HG02588 (cell line): ENCODE results near the gene AIF1L.
"Not testable (repeated sequence)": the region's sequence is repeated elsewhere in the genome, so short reads cannot be mapped to it uniquely, and the experiment has no call there.

Experiments
- ATAC-seq: cut with Tn5 transposase; IDR thresholded peaks from one replicate; pipeline ENCODE4 v1.9.1; 2021; ENCODE audit warnings: mild to moderate bottlenecking, moderate library complexity; ENCODE audit not compliant: unreplicated experiment

The AIF1L gene

DNA sequence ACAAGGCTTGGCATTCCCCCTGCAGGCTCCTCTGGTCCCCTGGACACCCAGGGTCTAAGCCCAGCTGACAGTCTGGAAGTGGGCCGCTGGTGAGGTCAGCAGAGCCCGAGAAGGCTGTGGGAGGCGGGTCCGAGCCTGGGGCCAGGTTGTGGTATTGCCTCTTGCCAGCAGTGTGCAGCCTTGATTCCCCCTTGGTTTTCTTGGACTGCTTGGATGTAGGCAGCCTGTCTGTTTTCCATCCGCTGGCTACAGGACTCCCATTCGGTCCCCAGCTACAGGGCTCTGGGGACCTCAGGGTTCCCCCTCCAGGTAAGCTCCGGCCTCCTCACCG is 1.6 kb downstream of the AIF1L start:
- no peak for ATAC-seq

DNA sequence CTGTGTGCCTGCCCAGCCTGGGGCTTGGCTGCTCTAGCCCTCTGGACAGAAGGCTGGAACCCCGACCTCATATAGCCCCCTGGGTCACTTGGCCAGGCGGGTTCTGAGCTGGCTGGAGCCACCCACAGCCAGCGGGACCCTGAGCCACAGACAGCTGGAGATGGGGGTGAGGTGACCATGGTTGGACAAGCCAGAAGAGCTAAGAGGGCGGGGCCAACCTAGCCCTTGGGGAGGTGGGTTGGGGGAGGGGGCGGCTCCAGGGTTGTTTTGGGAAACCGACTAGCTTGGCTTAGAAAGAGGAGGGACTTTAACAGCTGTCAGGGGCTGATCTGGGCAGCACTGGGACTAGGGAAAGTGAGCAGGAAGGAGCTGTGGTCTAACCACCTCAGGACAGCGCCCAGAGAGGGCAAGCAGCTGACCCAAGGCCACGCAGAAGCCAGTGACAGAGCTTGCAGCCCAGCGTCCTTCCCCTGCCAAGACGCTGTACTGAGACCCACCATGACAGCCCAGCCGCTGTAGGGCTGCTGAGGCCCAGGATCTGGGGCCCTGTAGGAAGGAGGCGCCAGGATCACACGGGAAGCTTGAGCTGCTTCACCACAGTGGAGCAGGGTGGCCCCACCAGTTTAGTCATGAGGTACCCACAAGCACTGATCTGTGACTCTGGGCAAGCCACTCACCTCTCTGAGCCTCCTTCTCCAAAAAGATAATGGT is 2.2 kb downstream of the AIF1L start:
- no peak for ATAC-seq

GRCh38 chr9:131099102-131099606 is 2.8 kb downstream of the AIF1L start:
- no peak for ATAC-seq

DNA sequence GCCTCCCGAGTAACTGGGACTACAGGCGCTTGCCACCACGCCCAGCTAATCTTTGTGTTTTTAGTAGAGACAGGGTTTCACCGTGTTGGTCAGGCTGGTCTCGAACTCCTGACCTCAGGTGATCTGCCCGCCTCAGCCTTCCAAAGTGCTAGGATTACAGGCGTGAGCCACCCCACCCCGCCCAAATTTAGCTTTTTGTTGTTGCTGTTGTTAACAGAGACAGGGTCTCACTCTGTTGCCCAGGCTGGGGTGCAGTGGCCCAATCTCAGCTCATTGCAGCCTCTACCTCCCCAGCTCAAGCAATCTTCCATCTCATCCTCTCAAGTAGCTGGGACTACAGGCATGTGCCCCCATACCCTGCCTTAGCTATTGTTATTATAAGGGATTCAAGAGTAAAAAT is 3.5 kb downstream of the AIF1L start:
- not testable (repeated sequence) for ATAC-seq

DNA sequence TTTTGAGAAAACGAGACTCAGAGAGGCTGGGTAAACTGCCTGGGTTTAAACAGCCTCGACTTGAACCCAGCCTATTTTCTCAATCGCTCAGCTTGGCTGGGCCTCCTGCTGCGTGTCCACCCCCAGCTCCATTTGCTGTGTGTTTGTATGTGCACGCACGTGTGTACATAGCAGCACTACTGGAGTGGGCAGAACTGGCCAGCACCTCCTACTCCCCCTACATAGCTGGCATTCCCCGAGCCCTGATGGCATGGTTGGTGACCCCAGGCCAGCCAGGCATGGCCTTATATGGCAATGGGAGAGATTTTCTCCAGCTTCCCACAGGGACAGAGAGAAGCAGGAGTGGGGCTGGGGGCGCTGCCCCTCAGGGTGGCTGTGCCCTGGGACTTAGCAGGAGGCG is 4.1 kb downstream of the AIF1L start:
- no peak for ATAC-seq

GRCh38 chr9:131101207-131101964 is 5.1 kb downstream of the AIF1L start:
- ATAC-seq = no peak

DNA sequence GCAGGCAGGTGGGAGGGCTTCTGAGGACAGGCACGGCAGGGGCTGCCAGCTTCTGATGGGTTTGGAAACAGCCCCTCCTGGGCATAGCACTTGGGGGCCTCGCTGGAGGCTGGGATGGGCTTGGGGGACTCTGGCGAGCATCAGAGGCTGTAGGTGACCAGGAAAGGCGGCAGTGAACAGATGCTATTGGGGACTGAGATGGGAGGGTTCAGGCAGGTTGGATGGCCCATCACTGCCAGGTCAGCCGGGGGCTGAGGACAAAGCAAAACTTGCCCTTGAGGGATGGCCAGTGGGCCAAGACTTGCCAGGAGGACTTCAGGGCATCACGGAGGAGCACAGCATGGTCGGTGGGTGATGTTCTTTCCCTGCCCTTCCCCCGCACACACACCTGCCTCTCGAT is 6.7 kb downstream of the AIF1L start:
- no peak for ATAC-seq

DNA sequence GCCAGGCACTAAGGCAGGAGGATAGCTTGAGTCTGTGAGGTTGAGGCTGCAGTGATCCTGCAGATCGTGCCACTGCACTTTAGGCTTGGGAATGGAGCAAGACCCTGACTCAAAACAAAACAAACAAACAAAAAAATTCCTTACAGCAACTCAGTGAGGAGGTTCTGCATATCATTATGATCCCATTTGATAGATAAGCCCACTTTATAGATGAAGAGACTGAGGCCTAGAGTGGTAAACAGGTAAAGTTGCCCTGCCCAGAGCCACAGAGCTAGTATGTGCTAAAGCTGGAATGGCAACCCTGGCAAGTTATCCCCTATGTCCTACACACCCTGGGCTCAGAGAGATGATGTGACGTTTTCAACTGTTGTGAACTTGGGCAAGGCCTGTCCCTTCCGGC is 7.2 kb downstream of the AIF1L start:
- ATAC-seq = no peak

DNA sequence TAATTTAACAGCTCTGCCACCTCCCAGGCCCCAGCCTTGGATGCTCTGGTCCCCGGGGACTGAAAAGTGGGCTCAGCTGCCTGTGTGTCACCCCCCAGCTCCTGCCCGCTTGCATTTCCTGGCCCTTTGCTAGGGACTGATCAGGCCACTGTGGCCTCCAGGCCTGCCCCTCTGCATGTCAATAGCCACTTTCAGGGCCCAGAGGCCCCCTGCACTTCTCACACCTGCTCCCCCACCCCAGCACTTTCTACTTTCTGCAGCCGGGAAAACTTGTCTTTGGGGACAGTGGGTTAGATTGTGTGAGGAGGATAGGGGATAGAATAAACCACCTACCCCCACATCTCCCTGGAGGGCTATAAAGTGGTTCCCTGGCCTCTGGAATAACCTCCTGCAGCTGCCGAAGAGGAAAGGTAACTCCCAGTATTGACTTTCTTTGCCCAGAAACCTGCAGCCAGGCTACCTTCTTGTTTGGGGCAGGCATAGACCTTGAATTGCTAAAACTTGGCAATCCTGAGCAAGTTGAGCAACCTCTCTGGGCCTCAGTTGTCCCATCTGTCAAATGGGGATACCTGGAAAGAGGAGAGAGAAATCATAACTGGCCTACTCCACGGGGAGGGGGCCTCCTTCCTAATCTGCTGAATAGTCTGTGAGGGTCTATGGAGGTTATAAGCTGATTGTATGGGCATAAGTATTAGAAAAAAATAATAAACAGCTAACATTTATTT is 7.8 kb downstream of the AIF1L start:
- no peak for ATAC-seq

DNA sequence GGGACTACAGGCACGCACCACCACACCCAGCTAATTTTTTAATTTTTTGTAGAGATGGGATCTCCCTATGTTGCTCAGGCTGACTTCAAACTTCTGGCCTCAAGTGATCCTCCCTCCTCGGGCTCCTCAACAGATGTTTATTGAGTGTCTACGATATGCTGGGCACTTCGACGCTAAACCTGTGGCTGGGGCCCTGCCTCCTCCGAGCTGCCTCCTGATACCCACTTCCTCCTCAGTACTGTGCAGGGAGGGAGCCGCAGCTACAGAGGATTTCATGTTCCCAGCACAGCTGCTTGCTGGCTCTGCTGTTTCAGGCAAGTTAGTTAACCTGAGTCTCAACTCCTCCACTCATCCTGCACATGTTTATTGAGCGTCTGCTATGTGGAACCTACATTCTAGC is 9.6 kb downstream of the AIF1L start:
- ATAC-seq = no peak

GRCh38 chr9:131107760-131108159 is 11.4 kb downstream of the AIF1L start:
- no peak for ATAC-seq

DNA sequence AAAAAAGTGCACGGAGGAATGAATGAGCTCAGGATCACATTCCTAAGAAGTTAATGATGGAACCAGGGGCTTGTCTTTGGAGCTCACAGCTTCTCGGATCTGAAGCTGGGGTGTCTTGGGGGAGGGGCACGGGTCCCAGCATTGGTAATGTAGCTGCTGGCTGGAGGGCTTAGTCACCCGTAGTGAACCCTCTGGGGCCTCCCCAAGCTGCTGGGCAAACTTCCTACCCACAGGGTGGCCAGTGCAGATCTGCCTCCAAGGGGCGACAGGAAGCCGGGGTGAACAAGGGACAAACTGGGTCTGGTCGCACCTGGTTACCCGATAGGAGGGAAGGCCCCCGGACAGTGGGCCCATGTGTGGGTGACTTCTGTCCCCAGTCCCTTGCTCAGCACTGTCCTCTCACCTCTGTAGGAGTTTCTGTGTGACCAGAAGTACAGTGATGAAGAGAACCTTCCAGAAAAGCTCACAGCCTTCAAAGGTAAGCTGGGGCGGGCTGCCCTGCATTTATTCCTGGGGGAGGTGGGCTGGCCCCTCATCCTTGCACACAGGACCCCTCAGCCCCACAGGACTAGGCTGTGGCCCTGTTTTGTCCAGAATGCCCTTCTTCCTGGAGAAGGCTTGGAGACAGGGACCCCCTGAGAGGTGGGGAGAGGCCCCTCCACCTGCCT is 15.0 kb downstream of the AIF1L start:
- ATAC-seq = no peak

GRCh38 chr9:131111854-131112311 is 15.6 kb downstream of the AIF1L start:
- no peak for ATAC-seq

GRCh38 chr9:131112374-131113154 is 16.2 kb downstream of the AIF1L start:
- ATAC-seq = no peak

GRCh38 chr9:131113655-131114054 is 17.3 kb downstream of the AIF1L start:
- no peak for ATAC-seq

- no peak for ATAC-seq
Observed at GRCh38 chr9:131114084-131114535, 17.8 kb downstream of the AIF1L start.

GRCh38 chr9:131115360-131115742 is 19.0 kb downstream of the AIF1L start:
- not testable (repeated sequence) for ATAC-seq

GRCh38 chr9:131116281-131117120 is 20.2 kb downstream of the AIF1L start:
- ATAC-seq = no peak

GRCh38 chr9:131117121-131117761 is 20.9 kb downstream of the AIF1L start:
- no peak for ATAC-seq
